ENCODE data around the gene VAV1. TPM values are rescaled to one million over a fixed set of nuclear protein-coding genes. Genes with fewer than 3 reads are reported as not detected.

The VAV1 gene
- total and polyA plus RNA-seq, 2 of the 8 experiments (the other 6 are each of a cell fraction or from before 2014, with no cell fraction given): 0.21 to 0.22 TPM

DNA sequence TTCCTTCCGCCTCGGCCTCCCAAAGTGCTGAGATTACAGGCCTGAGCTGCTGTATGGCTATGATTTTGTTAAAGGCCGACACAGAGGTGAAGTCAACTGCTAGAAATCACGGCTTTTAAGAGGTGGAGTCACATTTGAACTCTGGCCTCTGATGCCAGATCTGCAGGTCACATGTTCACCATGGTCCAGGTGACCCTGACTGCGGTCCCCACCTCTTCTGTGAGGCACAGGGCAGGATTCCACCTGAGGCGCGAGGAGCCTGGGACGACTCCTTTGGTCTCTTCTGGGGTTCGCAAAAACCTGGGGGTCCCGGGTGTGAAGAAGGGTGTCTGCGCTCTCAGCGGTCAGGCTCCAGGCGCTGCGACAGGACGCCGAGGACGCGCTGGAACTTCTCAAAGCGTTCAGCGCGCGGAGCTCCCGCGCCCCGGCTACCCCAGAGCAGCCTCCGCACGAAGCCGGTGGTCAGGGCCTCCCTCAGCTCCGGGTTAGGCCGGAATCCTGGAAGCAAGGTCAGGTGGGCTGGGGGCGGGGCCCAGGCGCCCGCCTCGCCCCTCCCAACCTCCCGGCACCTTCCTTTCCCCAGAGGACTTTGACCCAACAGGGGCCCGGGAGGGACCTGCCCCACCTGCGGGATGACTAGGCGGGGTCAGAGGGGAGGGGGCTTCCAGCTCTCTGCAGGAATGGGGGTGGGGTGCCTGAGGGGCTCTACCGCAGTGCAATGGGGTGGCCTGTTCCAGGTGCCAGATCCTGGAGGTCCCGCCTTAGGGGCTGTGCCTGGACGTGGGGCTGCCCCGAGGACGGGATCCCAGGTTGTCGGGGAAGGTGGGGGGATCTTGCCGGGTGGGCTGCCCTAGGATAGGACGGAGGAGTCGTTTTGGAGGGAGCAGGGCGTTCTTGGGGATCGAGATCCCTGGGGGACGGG is 20.0 kb upstream of the VAV1 start:
- Histone ChIP-seq H2AK5ac (ENCODE audit: low read depth, low read length) (no peak overlapping the region), H4K8ac (ENCODE audit: extremely low read depth, insufficient read depth, low read length) (peak overlapping the region; percentile 89), H3K9me3 (ENCODE audit: insufficient read depth in 2 of 2, low read depth in 1 of 2, low read length in 1 of 2) (no peaks in the 10 kb centered on the region), H3K79me1 (ENCODE audit: low read depth, low read length) (no peaks in the 10 kb centered on the region), H3K4me3 (ENCODE audit: extremely low read depth in 1 of 4, insufficient read depth in 2 of 4, low read depth in 3 of 4, low read length in 4 of 4) (peak overlapping the region; percentile 11 to 61 (median 47)), H3K9ac (replicated peaks in 1 of 4; ENCODE audit: extremely low read depth in 1 of 4, low read depth in 3 of 4, low read length in 3 of 4) (peak overlapping the region in 2 of 4 experiments; percentile 56 to 65; a peak in 4 of 7 replicates), H2BK120ac (replicated peaks; ENCODE audit: low read depth, low read length) (no peak overlapping the region), H3K27ac (ENCODE audit: low read depth, low read length) (peak overlapping the region; percentile 82), H3K23ac (ENCODE audit: insufficient read length) (no peak overlapping the region), H3K27me3 (replicated peaks in 1 of 4; ENCODE audit: control insufficient read depth in 3 of 4, extremely low read depth in 1 of 4, insufficient read depth in 3 of 4, low read length in 3 of 4) (no peaks in the 10 kb centered on the region), H2AFZ (ENCODE audit: low read length) (no peak overlapping the region), H2BK12ac (ENCODE audit: low read depth, low read length) (peak overlapping the region; percentile 39; the same call in 1 of the 2 replicates), H2BK5ac (ENCODE audit: low read depth, low read length) (peak overlapping the region; percentile 91), H2BK15ac (ENCODE audit: low read length) (0 out of 2 replicates have a peak overlapping the region, but pooled peaks have one; percentile 61), H4K91ac (replicated peaks; ENCODE audit: insufficient read length, low read length) (peak overlapping the region; percentile 5), H3K14ac (ENCODE audit: insufficient read length) (no peak overlapping the region), H3K36me3 (ENCODE audit: control insufficient read depth in 2 of 4, insufficient read depth in 4 of 4, low read length in 3 of 4) (peaks cover 14 to 45% (median 26%) of the 10 kb centered on the region in 4 experiments), H3K23me2 (ENCODE audit: low read depth, low read length) (peaks cover 2% of the 10 kb centered on the region; the same call in 1 of the 2 replicates), H3K18ac (ENCODE audit: extremely low read depth, low read length) (peak overlapping the region; percentile 90), H3K4ac (replicated peaks; ENCODE audit: insufficient read length, low read depth, low read length) (peak overlapping the region; percentile 78), H4K20me1 (replicated peaks in 1 of 2; ENCODE audit: control insufficient read depth in 1 of 2, insufficient read depth in 2 of 2, low read length in 2 of 2) (peaks cover 0 to 3% of the 10 kb centered on the region in 2 experiments), H3K4me1 (replicated peaks in 1 of 4; ENCODE audit: control insufficient read depth in 3 of 4, insufficient read depth in 4 of 4, low read length in 3 of 4) (peaks cover 0 to 7% (median 5%) of the 10 kb centered on the region in 4 experiments; a peak in 6 of 7 replicates), H2BK20ac (ENCODE audit: low read length) (no peak overlapping the region), H3K56ac (replicated peaks; ENCODE audit: insufficient read length, low read depth, low read length) (no peak overlapping the region), H4K5ac (ENCODE audit: insufficient read length, low read depth, low read length) (peak overlapping the region; percentile 77), H3K79me2 (ENCODE audit: control insufficient read depth in 1 of 2, insufficient read depth in 2 of 2, low read length in 2 of 2) (no peaks in the 10 kb centered on the region), H3K4me2 (ENCODE audit: insufficient read depth in 1 of 2, low read depth in 2 of 2, low read length in 2 of 2) (peak overlapping the region; percentile 10 to 71)
- FAIRE-seq (no peak), DNase-seq (ENCODE audit: low read depth in 1 of 2, low spot score in 2 of 2) (peak in 1 of 2 experiments; percentile 88)
- 38% methylated on average over 32 of the region's 50 CpGs; no CpG with 5 or more reads in 1 of the 2 experiments for WGBS, 2 experiments (ENCODE audit: extremely low coverage in 1 of 2, insufficient coverage in 1 of 2, insufficient read length in 1 of 2, insufficient replicate concordance in 2 of 2, low coverage in 1 of 2, low lambda C conversion rate in 2 of 2, missing lambda C conversion rate in 1 of 2)
- POLR2A ChIA-PET (ENCODE audit: partially characterized antibody): interaction anchor here (0.8 to 8.0 kb wide), 12 partner anchors 12 to 526 kb away, joined by 3 to 110 read pairs (median 4); partner anchors contain the start of genes GPR108, SH2D3A, TNFSF9 and TRIP10
- CTCF ChIA-PET (ENCODE audit: partially characterized antibody): interaction anchor here (0.8 to 2.7 kb wide), 8 partner anchors 14 to 689 kb away, joined by 3 to 19 read pairs (median 6); partner anchors contain the start of genes GPR108 and SH2D3A
- no peak for TF ChIP-seq SAP30 (IDR thresholded peaks at IDR 0.05; ENCODE audit: insufficient read depth, insufficient replicate concordance, low read length)
- no peak for TF ChIP-seq ATF2 (IDR thresholded peaks at IDR 0.05; ENCODE audit: low read length)
- TF ChIP-seq RFX5 (IDR thresholded peaks at IDR 0.05; ENCODE audit: borderline replicate concordance, low read depth, low read length): no peak
- no peak; the same call in 1 of the 2 replicates for TF ChIP-seq POLR2AphosphoS5 (IDR thresholded peaks at IDR 0.05; ENCODE audit: low read depth, low read length)
- TF ChIP-seq USF2 (IDR thresholded peaks at IDR 0.05; ENCODE audit: low read length): peak; percentile 73
- no peak for TF ChIP-seq CHD2 (IDR thresholded peaks at IDR 0.05; ENCODE audit: low read length)
- TF ChIP-seq NRF1 (IDR thresholded peaks at IDR 0.05; ENCODE audit: low read depth, low read length): no peak

All from H1 (cell line).